WTC11 (cell line): ENCODE measurements around the gene LYSMD3. TPM values are rescaled to one million over a fixed set of nuclear protein-coding genes. Genes with fewer than 3 reads are reported as not detected.

Experiments used
- ATAC-seq: fragments of 200-7000 bp; cut with Tn5 transposase; 2 replicates; pipeline ENCODE4 v1.10.0; 2021; ENCODE audit warnings: mild to moderate bottlenecking, moderate library complexity
- CTCF ChIA-PET: fragments of 300-600 bp; sonication (Branson Sonifier 250); formaldehyde crosslinking; loops from one replicate; lab custom pipeline; 2021; ENCODE audit warnings: antibody characterized with exemption; lab: Charles Lee
- POLR2A ChIA-PET: fragments of 350-600 bp; sonication (Branson Sonifier 250); formaldehyde crosslinking; loops from one replicate; lab custom pipeline; 2021; ENCODE audit warnings: antibody characterized with exemption; lab: Charles Lee
- DNase-seq: peaks from one replicate; pipeline ENCODE4 v3.0.0; 2021; ENCODE audit warnings: low spot score
- H3K27ac Mint-ChIP-seq: 2 replicates; pipeline ENCODE4 v1.8.0; 2021; ENCODE audit warnings: mixed read lengths
- H3K27me3 Mint-ChIP-seq: 2 replicates; pipeline ENCODE4 v1.8.0; 2021; ENCODE audit warnings: low read depth, mild to moderate bottlenecking, moderate library complexity, mixed read lengths
- H3K36me3 Mint-ChIP-seq: 2 replicates; pipeline ENCODE4 v1.8.0; 2021; ENCODE audit warnings: mixed read lengths
- H3K4me1 Mint-ChIP-seq: 2 replicates; pipeline ENCODE4 v1.8.0; 2022; ENCODE audit warnings: mixed read lengths
- H3K4me3 Mint-ChIP-seq: 2 replicates; pipeline ENCODE4 v1.8.0; 2021; ENCODE audit warnings: mild to moderate bottlenecking, moderate library complexity, mixed read lengths
- H3K9me3 Mint-ChIP-seq: 2 replicates; pipeline ENCODE4 v1.8.0; 2021; ENCODE audit warnings: mixed read lengths
- ATF1 ChIP-seq: sonication (generic); formaldehyde crosslinking; IDR thresholded peaks from 2 replicates; pipeline ENCODE4 v1.8.1; 2023; ENCODE audit warnings: mild to moderate bottlenecking, moderate library complexity, missing genetic modification reagents
- CREB1 ChIP-seq: sonication (generic); formaldehyde crosslinking; IDR thresholded peaks from 2 replicates; pipeline ENCODE4 v1.8.0; 2023; ENCODE audit warnings: mild to moderate bottlenecking, missing genetic modification reagents
- E2F1 ChIP-seq: sonication (generic); formaldehyde crosslinking; IDR thresholded peaks from 2 replicates; pipeline ENCODE4 v1.8.0; 2022; ENCODE audit warnings: mild to moderate bottlenecking, missing genetic modification reagents
- ESRRA ChIP-seq: sonication (generic); formaldehyde crosslinking; IDR thresholded peaks from 2 replicates; pipeline ENCODE4 v1.8.1; 2022; ENCODE audit warnings: mild to moderate bottlenecking, missing genetic modification reagents, borderline replicate concordance
- IRF1 ChIP-seq: sonication (generic); formaldehyde crosslinking; IDR thresholded peaks from 2 replicates; pipeline ENCODE4 v1.8.0; 2023; ENCODE audit warnings: missing genetic modification reagents
- JUN ChIP-seq: sonication (generic); formaldehyde crosslinking; IDR thresholded peaks from 2 replicates; pipeline ENCODE4 v1.8.0; 2023; ENCODE audit warnings: mild to moderate bottlenecking, missing genetic modification reagents
- MXD4 ChIP-seq: fragments of 250-450 bp; sonication (Bioruptor Pico); IDR thresholded peaks from 2 replicates; pipeline ENCODE4 v1.8.0; 2021; ENCODE audit warnings: mild to moderate bottlenecking, moderate library complexity, borderline replicate concordance
- PREB ChIP-seq: sonication (generic); formaldehyde crosslinking; IDR thresholded peaks from 2 replicates; pipeline ENCODE4 v1.8.1; 2022; ENCODE audit warnings: mild to moderate bottlenecking, missing genetic modification reagents, moderate library complexity, borderline replicate concordance
- SMAD3 ChIP-seq: sonication (generic); formaldehyde crosslinking; IDR thresholded peaks from 2 replicates; pipeline ENCODE4 v1.8.0; 2022; ENCODE audit warnings: missing genetic modification reagents, mild to moderate bottlenecking, borderline replicate concordance
- SOX15 ChIP-seq: fragments of 250-450 bp; sonication (Bioruptor Pico); IDR thresholded peaks from 2 replicates; pipeline ENCODE4 v1.9.0; 2021; ENCODE audit warnings: mild to moderate bottlenecking
- TEAD1 ChIP-seq: sonication (generic); formaldehyde crosslinking; IDR thresholded peaks from 2 replicates; pipeline ENCODE4 v1.8.0; 2022; ENCODE audit warnings: mild to moderate bottlenecking, missing genetic modification reagents
- TEAD4 ChIP-seq: sonication (generic); formaldehyde crosslinking; IDR thresholded peaks from 2 replicates; pipeline ENCODE4 v1.8.0; 2022; ENCODE audit warnings: mild to moderate bottlenecking, missing genetic modification reagents
- ZBTB21 ChIP-seq: sonication (generic); formaldehyde crosslinking; IDR thresholded peaks from 2 replicates; pipeline ENCODE4 v1.8.1; 2023; ENCODE audit warnings: mild to moderate bottlenecking, missing genetic modification reagents, borderline replicate concordance
- ZNF423 ChIP-seq: fragments of 250-450 bp; sonication (Bioruptor Pico); IDR thresholded peaks from 2 replicates; pipeline ENCODE4 v2.1.2; 2022; ENCODE audit warnings: mild to moderate bottlenecking, moderate library complexity
- ZNF425 ChIP-seq: fragments of 250-450 bp; sonication (Bioruptor Pico); conservative IDR thresholded peaks from 2 replicates; pipeline ENCODE4 v1.9.0; 2021; ENCODE audit warnings: mild to moderate bottlenecking
- ZSCAN18 ChIP-seq: fragments of 250-450 bp; sonication (Bioruptor Pico); IDR thresholded peaks from 2 replicates; pipeline ENCODE4 v2.1.2; 2022; ENCODE audit warnings: mild to moderate bottlenecking, moderate library complexity
- total RNA-seq: library from RNA; stranded (reverse); gene quantifications from 3 replicates; pipeline ENCODE4 v1.2.3, GENCODE V29; 2021

Gene LYSMD3
- total RNA-seq, 1 experiment from 2014 or later: 15.8 TPM

- TF ChIP-seq ZSCAN18 (no peak), E2F1 (no peak), TEAD4 (no peak), ATF1 (CRISPR knock-in tag) (no peak), ESRRA (CRISPR knock-in tag) (no peak)
These were observed 28.5 kb upstream of the LYSMD3 start (continued) for GRCh38 chr5:90557871-90558270.

GRCh38 chr5:90557391-90557790, 28.0 kb upstream of the LYSMD3 start:
- Mint-ChIP-seq H3K27ac (peak overlapping the region; percentile 42), H3K9me3 (no peaks in the 10 kb centered on the region), H3K4me1 (peaks cover 69% of the 10 kb centered on the region), H3K27me3 (no peaks in the 10 kb centered on the region), H3K36me3 (no peaks in the 10 kb centered on the region), H3K4me3 (peak overlapping the region; percentile 92)
- ChIA-PET POLR2A (interaction anchor here (0.9 kb wide), 1 partner anchor 83 kb away, joined by 3 read pairs; the partner anchor contains the start of genes MBLAC2 and POLR3G), CTCF (no interaction called here)
- TF ChIP-seq CREB1 (CRISPR knock-in tag) (no peak), MXD4 (CRISPR knock-in tag) (no peak), ZNF423 (CRISPR knock-in tag) (no peak)
- ATAC-seq (no peak), DNase-seq (no peak)

- no peaks in the 10 kb centered on the region for H3K36me3 Mint-ChIP-seq
- CTCF ChIA-PET: interaction anchor here (1.7 kb wide), 1 partner anchor 26 kb away, joined by 3 read pairs; the partner anchor contains the start of gene LYSMD3
- H3K27me3 Mint-ChIP-seq: no peaks in the 10 kb centered on the region
- DNase-seq: no peak
- TF ChIP-seq TEAD1 (CRISPR knock-in tag): no peak
- TF ChIP-seq, all 79 proteins: peak for 0
- Mint-ChIP-seq H3K4me3 (no peak overlapping the region), H3K9me3 (peaks cover 2% of the 10 kb centered on the region; the same call in 1 of the 2 replicates), H3K27ac (no peak overlapping the region), H3K4me1 (peaks cover 56% of the 10 kb centered on the region)
- no peak for ATAC-seq
- POLR2A ChIA-PET: no interaction called here
These were observed 26.3 kb upstream of the LYSMD3 start for GRCh38 chr5:90555666-90556065.

GRCh38 chr5:90554358-90555006, 25.1 kb upstream of the LYSMD3 start:
- peaks cover 48% of the 10 kb centered on the region for H3K4me1 Mint-ChIP-seq
- ChIA-PET POLR2A (no interaction called here), CTCF (interaction anchor here (0.6 to 1.7 kb wide), 3 partner anchors 24 to 134 kb away, joined by 3 read pairs; partner anchors contain the start of genes LYSMD3, MBLAC2 and POLR3G)
- H3K9me3 Mint-ChIP-seq: peaks cover 6% of the 10 kb centered on the region; the same call in 1 of the 2 replicates
- no peak overlapping the region for H3K4me3 Mint-ChIP-seq
- H3K27ac Mint-ChIP-seq: peak overlapping the region; percentile 67
- ATAC-seq (no peak), DNase-seq (no peak)
- TF ChIP-seq PREB (CRISPR knock-in tag) (no peak), SMAD3 (CRISPR knock-in tag) (no peak), ZBTB21 (CRISPR knock-in tag) (no peak), IRF1 (CRISPR knock-in tag) (no peak), SOX15 (no peak), ZNF425 (CRISPR knock-in tag) (no peak), JUN (CRISPR knock-in tag) (no peak)
- no peaks in the 10 kb centered on the region for H3K27me3 Mint-ChIP-seq
- H3K36me3 Mint-ChIP-seq: no peaks in the 10 kb centered on the region
